GM19397 (cell line): Measurements from ENCODE around the gene SERHL2.
"Not testable (repeated sequence)": the region's sequence is repeated elsewhere in the genome, so short reads cannot be mapped to it uniquely, and the experiment has no call there.

Experiments
- ATAC-seq: cut with Tn5 transposase; IDR thresholded peaks from one replicate; pipeline ENCODE4 v1.9.1; 2021; ENCODE audit warnings: mild to moderate bottlenecking, moderate library complexity; ENCODE audit not compliant: unreplicated experiment

The SERHL2 gene

GRCh38 chr22:42535082-42535731, 18.5 kb upstream of the SERHL2 start:
- ATAC-seq, result not testable (repeated sequence)

- ATAC-seq, result no peak
Observed at GRCh38 chr22:42536166-42536565, 17.6 kb upstream of the SERHL2 start.

GRCh38 chr22:42536634-42537033, 17.1 kb upstream of the SERHL2 start:
- ATAC-seq, result not testable (repeated sequence)

- peak; percentile 51 for ATAC-seq
Observed at GRCh38 chr22:42537199-42537831, 16.4 kb upstream of the SERHL2 start.

- not testable (repeated sequence) for ATAC-seq
Observed at GRCh38 chr22:42539236-42539771, 14.5 kb upstream of the SERHL2 start.

- ATAC-seq, result no peak
Observed at GRCh38 chr22:42544686-42545085, 9.1 kb upstream of the SERHL2 start.

GRCh38 chr22:42547562-42547961, 6.2 kb upstream of the SERHL2 start:
- no peak for ATAC-seq

GRCh38 chr22:42548126-42548525, 5.6 kb upstream of the SERHL2 start:
- ATAC-seq, result not testable (repeated sequence)

- no peak for ATAC-seq
Observed at GRCh38 chr22:42548597-42549330, 5.0 kb upstream of the SERHL2 start.

- no peak for ATAC-seq
Observed at GRCh38 chr22:42549331-42550060, 4.3 kb upstream of the SERHL2 start.

GRCh38 chr22:42552294-42552647, 1.5 kb upstream of the SERHL2 start:
- not testable (repeated sequence) for ATAC-seq

- ATAC-seq, result no peak
Observed at GRCh38 chr22:42560381-42560780, 6.6 kb downstream of the SERHL2 start.

GRCh38 chr22:42560781-42561180, 7.0 kb downstream of the SERHL2 start:
- no peak for ATAC-seq

- no peak for ATAC-seq
Observed at GRCh38 chr22:42561856-42562255, 8.1 kb downstream of the SERHL2 start.

GRCh38 chr22:42562279-42562678, 8.5 kb downstream of the SERHL2 start:
- no peak for ATAC-seq

- no peak for ATAC-seq
Observed at GRCh38 chr22:42562684-42563083, 8.9 kb downstream of the SERHL2 start.

- not testable (repeated sequence) for ATAC-seq
Observed at GRCh38 chr22:42563943-42564342, 10.2 kb downstream of the SERHL2 start.

GRCh38 chr22:42564699-42565098, 10.9 kb downstream of the SERHL2 start:
- no peak for ATAC-seq

GRCh38 chr22:42565956-42566355, 12.2 kb downstream of the SERHL2 start:
- no peak for ATAC-seq

- not testable (repeated sequence) for ATAC-seq
Observed at GRCh38 chr22:42567950-42568349, 14.2 kb downstream of the SERHL2 start.

- ATAC-seq, result not testable (repeated sequence)
Observed at GRCh38 chr22:42570580-42570979, 16.8 kb downstream of the SERHL2 start.
